Loucy (cell line): Measurements from ENCODE around the gene ZNF549.
"Not testable (repeated sequence)": the region's sequence is repeated elsewhere in the genome, so short reads cannot be mapped to it uniquely, and the experiment has no call there.

Source experiments
- CTCF ChIP-seq: fragments of 200-600 bp; sonication (generic); conservative IDR thresholded peaks from 2 replicates; pipeline ENCODE4 v1.5.1; 2014; ENCODE audit warnings: mild to moderate bottlenecking, antibody characterized with exemption, low read length
- EZH2phosphoT487 ChIP-seq: fragments of 200-600 bp; IDR thresholded peaks from 2 replicates; pipeline ENCODE4 v1.6.1; 2018; ENCODE audit warnings: antibody characterized with exemption, mild to moderate bottlenecking, moderate library complexity, borderline replicate concordance

GRCh38 chr19:57499680-57500395, 27.3 kb upstream of the ZNF549 start, which contains the start of gene ZNF773:
- TF ChIP-seq CTCF, EZH2phosphoT487: not testable (repeated sequence)
